NCI-H524 treated with DMSO at 0.1 percent for 48 hours (cell line): ENCODE measurements around the gene INVS.

ENCODE experiments used
- DNase-seq: peaks from one replicate; lab custom pipeline; 2025; lab: John Stamatoyannopoulos, UW

INVS gene

GRCh38 chr9:100277166-100277979 lies 178.3 kb downstream of the INVS start:
- DNase-seq, result no peak

- DNase-seq, result no peak
These were observed 182.0 kb downstream of the INVS start for GRCh38 chr9:100281066-100281465.

GRCh38 chr9:100281676-100282387 lies 182.8 kb downstream of the INVS start:
- DNase-seq, result no peak

- no peak for DNase-seq
These were observed 183.3 kb downstream of the INVS start for GRCh38 chr9:100282388-100282719.

GRCh38 chr9:100284247-100284646 lies 185.2 kb downstream of the INVS start:
- DNase-seq, result no peak

GRCh38 chr9:100285080-100285479 lies 186.0 kb downstream of the INVS start:
- DNase-seq, result no peak

- DNase-seq, result no peak
These were observed 186.6 kb downstream of the INVS start for GRCh38 chr9:100285601-100286000.

GRCh38 chr9:100286257-100286656 lies 187.2 kb downstream of the INVS start:
- DNase-seq, result no peak

GRCh38 chr9:100287186-100287585 lies 188.1 kb downstream of the INVS start:
- DNase-seq, result no peak

GRCh38 chr9:100290714-100291113 lies 191.7 kb downstream of the INVS start:
- DNase-seq, result no peak

- no peak for DNase-seq
These were observed 193.4 kb downstream of the INVS start for GRCh38 chr9:100292414-100292813.

GRCh38 chr9:100294341-100294740 lies 195.3 kb downstream of the INVS start:
- DNase-seq, result no peak

- no peak for DNase-seq
These were observed 195.8 kb downstream of the INVS start for GRCh38 chr9:100294806-100295205.

GRCh38 chr9:100295240-100295639 lies 196.2 kb downstream of the INVS start:
- DNase-seq, result no peak

- no peak for DNase-seq
These were observed 197.4 kb downstream of the INVS start for GRCh38 chr9:100296407-100296806.

GRCh38 chr9:100298378-100298777 lies 199.3 kb downstream of the INVS start:
- DNase-seq, result no peak

- DNase-seq, result no peak
These were observed 204.7 kb downstream of the INVS start for GRCh38 chr9:100303747-100304146.

- no peak for DNase-seq
These were observed 207.2 kb downstream of the INVS start for GRCh38 chr9:100306283-100306682.

- DNase-seq, result no peak
These were observed 208.0 kb downstream of the INVS start for GRCh38 chr9:100307080-100307479.

- no peak for DNase-seq
These were observed 210.0 kb downstream of the INVS start for GRCh38 chr9:100308965-100309564.

- DNase-seq, result no peak
These were observed 210.9 kb downstream of the INVS start for GRCh38 chr9:100309992-100310391.

GRCh38 chr9:100315561-100315960 lies 216.5 kb downstream of the INVS start:
- no peak for DNase-seq

- DNase-seq, result no peak
These were observed 218.7 kb downstream of the INVS start for GRCh38 chr9:100317706-100318105.
